Prostate gland (tissue), 2 donors: Measurements from ENCODE around the gene MLLT10. TPM values are rescaled to one million over a fixed set of nuclear protein-coding genes. Genes with fewer than 3 reads are reported as not detected.
"Not testable (repeated sequence)": the region's sequence is repeated elsewhere in the genome, so short reads cannot be mapped to it uniquely, and the experiment has no call there.

ENCODE experiments used
- DNase-seq: peaks from one replicate; pipeline ENCODE4 v3.0.0-alpha.2; 2019; ENCODE audit warnings: low spot score
- H3K27ac ChIP-seq, 2 donors: fragments of 200-600 bp; sonication (generic); 2 replicates each; pipeline ENCODE4 v1.5.1; 2017 to 2019
- H3K27me3 ChIP-seq: fragments of 200-600 bp; sonication (generic); replicated peaks from 2 replicates; pipeline ENCODE4 v1.5.1; 2019; ENCODE audit not compliant: insufficient read depth
- H3K36me3 ChIP-seq, 2 donors: fragments of 200-600 bp; sonication (generic); 1 replicate in 1 of 2; 2 replicates in 1 of 2; pipeline versions ENCODE4 v1.5.1 to v1.8.1; 2017 to 2019
- H3K4me1 ChIP-seq: fragments of 200-600 bp; sonication (generic); replicated peaks from 2 replicates; pipeline ENCODE4 v1.5.1; 2019
- H3K4me3 ChIP-seq, 2 donors: fragments of 200-600 bp; sonication (generic); 2 replicates each; pipeline ENCODE4 v1.5.1; 2017 to 2019
- H3K9me3 ChIP-seq: fragments of 200-600 bp; sonication (generic); 2 replicates; pipeline ENCODE4 v1.5.1; 2017
- CTCF ChIP-seq, 4 experiments: fragments of 200-600 bp in 2 of 4; fragments of 450-650 bp in 2 of 4; sonication (generic) in 2 of 4; IDR thresholded peaks; 1 replicate in 3 of 4; 2 replicates in 1 of 4; pipeline ENCODE4 v1.5.1; 2016 to 2019; ENCODE audit warnings: antibody characterized with exemption in 4 of 4, mild to moderate bottlenecking in 2 of 4, moderate library complexity in 2 of 4
- POLR2A ChIP-seq: fragments of 450-650 bp; IDR thresholded peaks from one replicate; pipeline ENCODE4 v1.6.1; 2016; ENCODE audit warnings: antibody characterized with exemption, mild to moderate bottlenecking
- POLR2AphosphoS5 ChIP-seq: sonication (generic); formaldehyde crosslinking; IDR thresholded peaks from one replicate; pipeline ENCODE4 v1.6.1; 2017; ENCODE audit warnings: antibody characterized with exemption
- WGBS: methylation state at CpG from one replicate; pipeline ENCODE4 v1.1.5; 2018; 5-methylcytosine and 5-hydroxymethylcytosine counted together
- intact Hi-C: fragments of 100-400 bp; cut with DNase I; formaldehyde crosslinking; loops from one replicate; pipeline ENCODE4 v1.14.2; 2022
- total RNA-seq, 2 donors: library from RNA; depleted of rRNA; stranded (reverse); fragments of >200 nt; gene quantifications; one replicate each; pipeline ENCODE4 v1.1.0, GENCODE V29; 2016

Gene MLLT10
- total RNA-seq, 2 donors from 2014 or later, result 31.2 to 68.3 TPM

- DNase-seq, result no peak
- H3K4me3 ChIP-seq, result no peak overlapping the region
- no peaks in the 10 kb centered on the region for H3K27me3 ChIP-seq
- TF ChIP-seq POLR2AphosphoS5, result no peak
- TF ChIP-seq CTCF (IDR thresholded peaks at IDR 0.05), result no peak
- TF ChIP-seq POLR2A, result no peak
- 91% methylated on average over 3 of the region's 3 CpGs for WGBS
- H3K9me3 ChIP-seq, result no peaks in the 10 kb centered on the region
- H3K36me3 ChIP-seq, result no peaks in the 10 kb centered on the region
- intact Hi-C loops, result no loop called here
- no peak overlapping the region for H3K27ac ChIP-seq
- H3K4me1 ChIP-seq, result no peaks in the 10 kb centered on the region
Measured at GRCh38 chr10:21617267-21617666, 83.2 kb downstream of the MLLT10 start.

DNA sequence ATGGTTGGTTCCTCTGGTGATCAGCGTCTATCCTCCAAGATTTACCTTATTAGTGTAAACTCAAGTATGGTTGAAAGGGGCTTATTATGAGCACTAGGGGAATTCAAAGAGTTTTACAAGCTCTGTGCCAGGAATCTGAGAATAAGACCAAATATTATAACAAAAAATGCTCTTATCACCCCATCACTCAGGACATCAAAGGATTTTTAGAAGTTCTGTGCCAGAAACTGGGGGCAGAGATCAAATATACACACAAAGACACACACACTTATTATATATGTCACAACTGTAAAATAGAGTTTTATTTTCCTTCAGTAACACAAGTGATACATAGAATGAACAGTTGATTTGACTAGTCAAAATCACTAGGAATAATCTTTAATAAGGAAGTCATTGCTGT lies 89.3 kb downstream of the MLLT10 start:
- WGBS, result 38% methylated on average over 1 of the region's 1 CpG
- TF ChIP-seq CTCF (IDR thresholded peaks at IDR 0.05) (no peak), POLR2A (no peak), POLR2AphosphoS5 (no peak)
- no peaks in the 10 kb centered on the region for H3K27me3 ChIP-seq
- H3K4me3 ChIP-seq, result no peak overlapping the region
- intact Hi-C loops, result no loop called here
- no peaks in the 10 kb centered on the region for H3K4me1 ChIP-seq
- H3K9me3 ChIP-seq, result no peaks in the 10 kb centered on the region
- H3K36me3 ChIP-seq, result no peaks in the 10 kb centered on the region
- H3K27ac ChIP-seq, result no peak overlapping the region
- DNase-seq, result no peak

DNA sequence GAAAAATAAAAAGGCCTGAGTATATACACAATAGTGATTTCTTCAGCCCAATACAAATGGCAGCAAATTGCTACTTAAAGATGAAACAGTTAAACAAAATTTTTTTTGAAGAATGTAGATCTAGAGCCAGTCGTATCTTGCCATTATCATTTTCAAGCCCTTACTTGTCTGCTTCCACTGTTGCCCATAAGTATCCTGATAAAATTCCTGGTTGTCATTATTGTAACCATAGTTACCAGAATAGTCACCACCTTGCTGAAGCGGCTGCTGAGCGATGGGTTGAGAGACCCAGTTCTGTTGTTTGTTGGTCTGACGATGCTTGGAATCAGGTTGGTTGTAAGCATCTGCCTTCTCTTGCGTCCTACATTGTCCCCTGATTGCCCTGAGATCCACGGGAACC lies 90.4 kb downstream of the MLLT10 start:
- WGBS, result 93% methylated on average over 6 of the region's 6 CpGs
- intact Hi-C loops, H3K4me1 ChIP-seq, H3K36me3 ChIP-seq, H3K27me3 ChIP-seq, H3K27ac ChIP-seq, H3K9me3 ChIP-seq, DNase-seq, H3K4me3 ChIP-seq: not testable (repeated sequence)

- Histone ChIP-seq H3K4me1 (no peaks in the 10 kb centered on the region), H3K4me3 (no peak overlapping the region), H3K9me3 (no peaks in the 10 kb centered on the region), H3K36me3 (no peaks in the 10 kb centered on the region), H3K27me3 (no peaks in the 10 kb centered on the region), H3K27ac (no peak overlapping the region)
- WGBS, result 97% methylated on average over 6 of the region's 6 CpGs
- no peak for DNase-seq
- intact Hi-C loops, result no loop called here
- TF ChIP-seq POLR2A (no peak), CTCF (IDR thresholded peaks at IDR 0.05) (no peak), POLR2AphosphoS5 (no peak)
Measured at GRCh38 chr10:21624951-21625350, 90.9 kb downstream of the MLLT10 start.

DNA sequence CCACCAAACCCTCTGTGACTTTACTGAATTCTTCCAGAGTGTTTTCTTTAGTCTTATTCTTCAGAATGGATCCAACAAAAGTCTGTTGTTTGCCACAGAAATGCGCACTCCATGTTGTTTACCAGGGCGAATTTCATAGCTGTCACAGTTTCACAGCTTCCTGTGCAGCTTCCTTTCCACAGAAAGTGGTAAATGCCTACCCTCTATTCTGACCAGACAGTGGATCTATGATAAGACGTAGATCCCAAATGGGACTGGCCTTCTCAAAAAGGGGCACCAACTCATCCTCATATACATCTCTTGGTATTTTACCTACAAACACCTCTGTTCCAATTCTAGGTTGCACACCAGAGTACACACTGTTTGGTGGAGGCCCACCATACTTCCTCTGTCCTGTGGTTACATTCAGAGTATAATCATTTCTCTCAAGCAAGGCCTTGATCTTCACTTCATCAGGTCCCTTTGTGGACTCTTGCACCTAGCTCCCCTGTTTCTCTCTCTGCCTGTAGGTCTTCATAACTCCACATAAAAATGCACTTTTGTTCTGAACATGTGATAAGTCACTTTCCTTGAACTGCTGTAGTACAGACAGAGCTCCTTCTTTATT lies 91.7 kb downstream of the MLLT10 start:
- DNase-seq, result no peak
- intact Hi-C loops, result no loop called here
- WGBS, result 95% methylated on average over 3 of the region's 3 CpGs
- Histone ChIP-seq H3K9me3 (no peaks in the 10 kb centered on the region), H3K4me3 (no peak overlapping the region), H3K27ac (no peak overlapping the region), H3K36me3 (no peaks in the 10 kb centered on the region), H3K27me3 (no peaks in the 10 kb centered on the region), H3K4me1 (no peaks in the 10 kb centered on the region)
- TF ChIP-seq POLR2AphosphoS5 (no peak), POLR2A (no peak), CTCF (IDR thresholded peaks at IDR 0.05) (no peak)
